ENCODE data around the gene EFNA4. TPM values are rescaled to one million over a fixed set of nuclear protein-coding genes. Genes with fewer than 3 reads are reported as not detected.

EFNA4 gene
- total and polyA plus RNA-seq, 2 donors (not counting 1 experiment from before 2014, with no cell fraction given), result 3.8 to 4.3 TPM

DNA sequence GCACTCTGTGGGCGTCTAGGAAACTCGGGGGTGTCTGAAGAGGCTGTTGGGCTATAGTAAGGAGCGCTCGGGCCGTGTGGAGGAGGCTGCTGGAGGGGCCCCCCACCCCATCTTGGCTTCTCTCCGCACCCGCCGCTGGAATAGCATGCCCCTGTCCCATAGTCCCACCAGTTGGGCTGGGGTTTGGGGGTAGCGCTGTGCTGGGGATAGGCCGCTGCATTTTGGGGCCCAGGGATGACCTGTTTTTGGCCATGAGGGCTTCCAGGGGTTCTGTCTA lies 15.6 kb downstream of the EFNA4 start:
- Histone ChIP-seq H4K20me1 (ENCODE audit: control insufficient read depth, extremely low read depth, insufficient read depth, low read length) (no peaks in the 10 kb centered on the region), H3K4me2 (ENCODE audit: extremely low read depth, insufficient read depth, low read length) (peak overlapping the region; percentile 71), H3K4me1 (ENCODE audit: control insufficient read depth, extremely low read depth, insufficient read depth, low read length) (peaks cover 1% of the 10 kb centered on the region), H3K4me3 (replicated peaks in 1 of 4; ENCODE audit: control extremely low read depth in 1 of 4, insufficient read depth in 1 of 4, low read depth in 3 of 4, low read length in 4 of 4) (peak overlapping the region in 1 of 4 experiments; percentile 37), H2AFZ (ENCODE audit: low read length) (no peak overlapping the region), H3K79me2 (ENCODE audit: control insufficient read depth, insufficient read depth, low read length) (no peaks in the 10 kb centered on the region), H3K27me3 (ENCODE audit: control insufficient read depth, insufficient read depth, low read length) (peaks cover 74% of the 10 kb centered on the region), H3K27ac (ENCODE audit: insufficient read depth, low read length) (no peak overlapping the region), H3K9me3 (ENCODE audit: control insufficient read depth, insufficient read depth, low read depth, low read length) (no peaks in the 10 kb centered on the region), H3K36me3 (ENCODE audit: control insufficient read depth, insufficient read depth, low read length) (no peaks in the 10 kb centered on the region), H3K9ac (ENCODE audit: insufficient read depth, low read length) (no peak overlapping the region)
- DNase-seq (ENCODE audit: low read depth in 2 of 2), result no peak
- TF ChIP-seq EZH2 (IDR thresholded peaks at IDR 0.05; ENCODE audit: low read length, missing control alignments), result no peak
- TF ChIP-seq, protein P1, sequence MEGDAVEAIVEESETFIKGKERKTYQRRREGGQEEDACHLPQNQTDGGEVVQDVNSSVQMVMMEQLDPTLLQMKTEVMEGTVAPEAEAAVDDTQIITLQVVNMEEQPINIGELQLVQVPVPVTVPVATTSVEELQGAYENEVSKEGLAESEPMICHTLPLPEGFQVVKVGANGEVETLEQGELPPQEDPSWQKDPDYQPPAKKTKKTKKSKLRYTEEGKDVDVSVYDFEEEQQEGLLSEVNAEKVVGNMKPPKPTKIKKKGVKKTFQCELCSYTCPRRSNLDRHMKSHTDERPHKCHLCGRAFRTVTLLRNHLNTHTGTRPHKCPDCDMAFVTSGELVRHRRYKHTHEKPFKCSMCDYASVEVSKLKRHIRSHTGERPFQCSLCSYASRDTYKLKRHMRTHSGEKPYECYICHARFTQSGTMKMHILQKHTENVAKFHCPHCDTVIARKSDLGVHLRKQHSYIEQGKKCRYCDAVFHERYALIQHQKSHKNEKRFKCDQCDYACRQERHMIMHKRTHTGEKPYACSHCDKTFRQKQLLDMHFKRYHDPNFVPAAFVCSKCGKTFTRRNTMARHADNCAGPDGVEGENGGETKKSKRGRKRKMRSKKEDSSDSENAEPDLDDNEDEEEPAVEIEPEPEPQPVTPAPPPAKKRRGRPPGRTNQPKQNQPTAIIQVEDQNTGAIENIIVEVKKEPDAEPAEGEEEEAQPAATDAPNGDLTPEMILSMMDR (conservative IDR thresholded peaks at IDR 0.05 in 1 of 2, IDR thresholded peaks at IDR 0.05 in 1 of 2; ENCODE audit: low read depth in 1 of 2, low read length in 2 of 2), result no peak

GRCh38 chr1:155079487-155080311 lies 16.2 kb downstream of the EFNA4 start:
- no peak overlapping the region for H3K9ac ChIP-seq (ENCODE audit: insufficient read depth, low read length)
- H3K4me1 ChIP-seq (ENCODE audit: control insufficient read depth, extremely low read depth, insufficient read depth, low read length), result peaks cover 5% of the 10 kb centered on the region
- no peak for DNase-seq (ENCODE audit: low read depth in 2 of 2)
- no peaks in the 10 kb centered on the region for H3K9me3 ChIP-seq (ENCODE audit: control insufficient read depth, insufficient read depth, low read depth, low read length)
- peaks cover 74% of the 10 kb centered on the region for H3K27me3 ChIP-seq (ENCODE audit: control insufficient read depth, insufficient read depth, low read length)
- TF ChIP-seq, protein P1 (conservative IDR thresholded peaks at IDR 0.05 in 1 of 2, IDR thresholded peaks at IDR 0.05 in 1 of 2; ENCODE audit: low read depth in 1 of 2, low read length in 2 of 2), result no peak
- peak; percentile 99 for TF ChIP-seq EZH2 (IDR thresholded peaks at IDR 0.05; ENCODE audit: low read length, missing control alignments)
- H3K4me2 ChIP-seq (ENCODE audit: extremely low read depth, insufficient read depth, low read length), result peak overlapping the region; percentile 13
- no peaks in the 10 kb centered on the region for H3K36me3 ChIP-seq (ENCODE audit: control insufficient read depth, insufficient read depth, low read length)
- no peak overlapping the region for H2AFZ ChIP-seq (ENCODE audit: low read length)
- H3K4me3 ChIP-seq (replicated peaks in 1 of 4; ENCODE audit: control extremely low read depth in 1 of 4, insufficient read depth in 1 of 4, low read depth in 3 of 4, low read length in 4 of 4), result no peak overlapping the region
- no peak overlapping the region for H3K27ac ChIP-seq (ENCODE audit: insufficient read depth, low read length)
- H3K79me2 ChIP-seq (ENCODE audit: control insufficient read depth, insufficient read depth, low read length), result no peaks in the 10 kb centered on the region
- no peaks in the 10 kb centered on the region for H4K20me1 ChIP-seq (ENCODE audit: control insufficient read depth, extremely low read depth, insufficient read depth, low read length)

GRCh38 chr1:155080312-155081228 lies 17.0 kb downstream of the EFNA4 start:
- no peaks in the 10 kb centered on the region for H3K9me3 ChIP-seq (ENCODE audit: control insufficient read depth, insufficient read depth, low read depth, low read length)
- H3K27ac ChIP-seq (ENCODE audit: insufficient read depth, low read length), result no peak overlapping the region
- no peaks in the 10 kb centered on the region for H4K20me1 ChIP-seq (ENCODE audit: control insufficient read depth, extremely low read depth, insufficient read depth, low read length)
- no peak overlapping the region for H2AFZ ChIP-seq (ENCODE audit: low read length)
- no peak for TF ChIP-seq EZH2 (IDR thresholded peaks at IDR 0.05; ENCODE audit: low read length, missing control alignments)
- TF ChIP-seq, protein P1 (conservative IDR thresholded peaks at IDR 0.05 in 1 of 2, IDR thresholded peaks at IDR 0.05 in 1 of 2; ENCODE audit: low read depth in 1 of 2, low read length in 2 of 2), result no peak
- DNase-seq (ENCODE audit: low read depth in 2 of 2), result no peak
- H3K9ac ChIP-seq (ENCODE audit: insufficient read depth, low read length), result no peak overlapping the region
- H3K4me3 ChIP-seq (replicated peaks in 1 of 4; ENCODE audit: control extremely low read depth in 1 of 4, insufficient read depth in 1 of 4, low read depth in 3 of 4, low read length in 4 of 4), result no peak overlapping the region
- no peaks in the 10 kb centered on the region for H3K79me2 ChIP-seq (ENCODE audit: control insufficient read depth, insufficient read depth, low read length)
- H3K4me1 ChIP-seq (ENCODE audit: control insufficient read depth, extremely low read depth, insufficient read depth, low read length), result peaks cover 6% of the 10 kb centered on the region
- H3K27me3 ChIP-seq (ENCODE audit: control insufficient read depth, insufficient read depth, low read length), result peaks cover 72% of the 10 kb centered on the region
- no peak overlapping the region for H3K4me2 ChIP-seq (ENCODE audit: extremely low read depth, insufficient read depth, low read length)
- no peaks in the 10 kb centered on the region for H3K36me3 ChIP-seq (ENCODE audit: control insufficient read depth, insufficient read depth, low read length)

Data from fibroblast of lung (primary cell).